Measurements from ENCODE around the gene ENOX1.
A peak's percentile ranks its signal among the peaks of the same experiment; 100 is the strongest.
"Not testable (repeated sequence)": the region's sequence is repeated elsewhere in the genome, so short reads cannot be mapped to it uniquely, and the experiment has no call there.

The ENOX1 gene

GRCh38 chr13:43426355-43426754 is 360.4 kb downstream of the ENOX1 start:
- Histone ChIP-seq H3K79me1 (ENCODE audit: low read length) (no peaks in the 10 kb centered on the region), H3K4me1 (ENCODE audit: control insufficient read depth, low read depth, low read length) (peaks cover 4% of the 10 kb centered on the region), H2AK5ac (ENCODE audit: low read length) (no peak overlapping the region), H3K23ac (ENCODE audit: low read length) (no peak overlapping the region), H3K4me3 (ENCODE audit: low read length) (no peak overlapping the region), H3K56ac (ENCODE audit: low read length) (no peak overlapping the region), H2BK5ac (ENCODE audit: low read length) (no peak overlapping the region), H3K4me2 (ENCODE audit: low read length) (no peak overlapping the region), H3K4ac (ENCODE audit: low read depth, low read length) (no peak overlapping the region), H3K27me3 (ENCODE audit: insufficient read depth, low read length, poor library complexity) (no peaks in the 10 kb centered on the region), H3K18ac (ENCODE audit: low read length) (no peak overlapping the region), H2BK15ac (replicated peaks; ENCODE audit: low read depth) (no peak overlapping the region), H2BK120ac (ENCODE audit: low read depth, low read length) (no peak overlapping the region), H3K9ac (ENCODE audit: low read length) (no peak overlapping the region), H3K79me2 (ENCODE audit: control insufficient read depth, insufficient read depth, low read length) (no peaks in the 10 kb centered on the region), H3K27ac (ENCODE audit: low read depth, low read length) (no peak overlapping the region), H3K36me3 (ENCODE audit: control insufficient read depth, insufficient read depth, low read length) (no peaks in the 10 kb centered on the region), H4K5ac (ENCODE audit: low read length) (no peak overlapping the region), H4K8ac (ENCODE audit: low read depth, low read length) (no peak overlapping the region)
- WGBS (ENCODE audit: extremely low coverage, insufficient coverage, low lambda C conversion rate), result 100% methylated on average over 1 of the region's 4 CpGs
- DNase-seq, result no peak

GRCh38 chr13:43425234-43425633 is 361.5 kb downstream of the ENOX1 start:
- Histone ChIP-seq H3K18ac (ENCODE audit: low read length) (no peak overlapping the region), H3K36me3 (ENCODE audit: control insufficient read depth, insufficient read depth, low read length) (no peaks in the 10 kb centered on the region), H2BK15ac (replicated peaks; ENCODE audit: low read depth) (no peak overlapping the region), H3K9ac (ENCODE audit: low read length) (no peak overlapping the region), H3K56ac (ENCODE audit: low read length) (no peak overlapping the region), H2AK5ac (ENCODE audit: low read length) (no peak overlapping the region), H3K4me1 (ENCODE audit: control insufficient read depth, low read depth, low read length) (peaks cover 4% of the 10 kb centered on the region), H3K79me2 (ENCODE audit: control insufficient read depth, insufficient read depth, low read length) (no peaks in the 10 kb centered on the region), H2BK120ac (ENCODE audit: low read depth, low read length) (no peak overlapping the region), H3K27ac (ENCODE audit: low read depth, low read length) (no peak overlapping the region), H2BK5ac (ENCODE audit: low read length) (no peak overlapping the region), H3K79me1 (ENCODE audit: low read length) (no peaks in the 10 kb centered on the region), H3K23ac (ENCODE audit: low read length) (no peak overlapping the region), H4K5ac (ENCODE audit: low read length) (no peak overlapping the region), H4K8ac (ENCODE audit: low read depth, low read length) (no peak overlapping the region), H3K4me3 (ENCODE audit: low read length) (no peak overlapping the region), H3K4me2 (ENCODE audit: low read length) (no peak overlapping the region), H3K4ac (ENCODE audit: low read depth, low read length) (no peak overlapping the region), H3K27me3 (ENCODE audit: insufficient read depth, low read length, poor library complexity) (no peaks in the 10 kb centered on the region)
- no CpG with 5 or more reads among the region's 1 CpG for WGBS (ENCODE audit: extremely low coverage, insufficient coverage, low lambda C conversion rate)
- DNase-seq, result peak; percentile 26

- H2BK120ac ChIP-seq (ENCODE audit: low read depth, low read length), result no peak overlapping the region
- H4K5ac ChIP-seq (ENCODE audit: low read length), result no peak overlapping the region
- H3K36me3 ChIP-seq (ENCODE audit: control insufficient read depth, insufficient read depth, low read length), result no peaks in the 10 kb centered on the region
- H3K4me1 ChIP-seq (ENCODE audit: control insufficient read depth, low read depth, low read length), result peaks cover 4% of the 10 kb centered on the region
- H4K8ac ChIP-seq (ENCODE audit: low read depth, low read length), result no peak overlapping the region
- no peak overlapping the region for H2BK15ac ChIP-seq (replicated peaks; ENCODE audit: low read depth)
- H3K27ac ChIP-seq (ENCODE audit: low read depth, low read length), result no peak overlapping the region
- H3K9ac ChIP-seq (ENCODE audit: low read length), result no peak overlapping the region
- H2BK5ac ChIP-seq (ENCODE audit: low read length), result no peak overlapping the region
- no peaks in the 10 kb centered on the region for H3K79me2 ChIP-seq (ENCODE audit: control insufficient read depth, insufficient read depth, low read length)
- H3K4ac ChIP-seq (ENCODE audit: low read depth, low read length), result no peak overlapping the region
- no CpG with 5 or more reads among the region's 3 CpGs for WGBS (ENCODE audit: extremely low coverage, insufficient coverage, low lambda C conversion rate)
- no peak overlapping the region for H3K56ac ChIP-seq (ENCODE audit: low read length)
- no peak overlapping the region for H2AK5ac ChIP-seq (ENCODE audit: low read length)
- no peak for DNase-seq
- no peak overlapping the region for H3K18ac ChIP-seq (ENCODE audit: low read length)
- no peaks in the 10 kb centered on the region for H3K27me3 ChIP-seq (ENCODE audit: insufficient read depth, low read length, poor library complexity)
- H3K4me3 ChIP-seq (ENCODE audit: low read length), result no peak overlapping the region
- no peaks in the 10 kb centered on the region for H3K79me1 ChIP-seq (ENCODE audit: low read length)
- no peak overlapping the region for H3K23ac ChIP-seq (ENCODE audit: low read length)
- no peak overlapping the region for H3K4me2 ChIP-seq (ENCODE audit: low read length)
These were observed 362.4 kb downstream of the ENOX1 start for GRCh38 chr13:43424412-43424811.

GRCh38 chr13:43422116-43422515 is 364.7 kb downstream of the ENOX1 start:
- Histone ChIP-seq H3K4ac (ENCODE audit: low read depth, low read length) (no peak overlapping the region), H3K56ac (ENCODE audit: low read length) (no peak overlapping the region), H3K4me3 (ENCODE audit: low read length) (no peak overlapping the region), H2BK5ac (ENCODE audit: low read length) (no peak overlapping the region), H3K36me3 (ENCODE audit: control insufficient read depth, insufficient read depth, low read length) (no peaks in the 10 kb centered on the region), H2BK15ac (replicated peaks; ENCODE audit: low read depth) (no peak overlapping the region), H3K4me1 (ENCODE audit: control insufficient read depth, low read depth, low read length) (peaks cover 4% of the 10 kb centered on the region), H2BK120ac (ENCODE audit: low read depth, low read length) (no peak overlapping the region), H2AK5ac (ENCODE audit: low read length) (no peak overlapping the region), H3K27ac (ENCODE audit: low read depth, low read length) (no peak overlapping the region), H3K23ac (ENCODE audit: low read length) (no peak overlapping the region), H3K9ac (ENCODE audit: low read length) (no peak overlapping the region), H4K8ac (ENCODE audit: low read depth, low read length) (no peak overlapping the region), H3K79me1 (ENCODE audit: low read length) (no peaks in the 10 kb centered on the region), H3K18ac (ENCODE audit: low read length) (no peak overlapping the region), H3K27me3 (ENCODE audit: insufficient read depth, low read length, poor library complexity) (no peaks in the 10 kb centered on the region), H4K5ac (ENCODE audit: low read length) (no peak overlapping the region), H3K4me2 (ENCODE audit: low read length) (no peak overlapping the region), H3K79me2 (ENCODE audit: control insufficient read depth, insufficient read depth, low read length) (no peaks in the 10 kb centered on the region)
- no peak for DNase-seq

GRCh38 chr13:43416842-43417241 is 369.9 kb downstream of the ENOX1 start:
- not testable (repeated sequence) for H2AK5ac ChIP-seq (ENCODE audit: low read length); H3K9ac ChIP-seq (ENCODE audit: low read length); H3K4me3 ChIP-seq (ENCODE audit: low read length); H3K4me1 ChIP-seq (ENCODE audit: control insufficient read depth, low read depth, low read length); H3K56ac ChIP-seq (ENCODE audit: low read length); H3K4ac ChIP-seq (ENCODE audit: low read depth, low read length); H2BK15ac ChIP-seq (replicated peaks; ENCODE audit: low read depth); H3K18ac ChIP-seq (ENCODE audit: low read length); H4K8ac ChIP-seq (ENCODE audit: low read depth, low read length); H3K23ac ChIP-seq (ENCODE audit: low read length); H3K27ac ChIP-seq (ENCODE audit: low read depth, low read length); H3K79me1 ChIP-seq (ENCODE audit: low read length); H3K27me3 ChIP-seq (ENCODE audit: insufficient read depth, low read length, poor library complexity); H3K4me2 ChIP-seq (ENCODE audit: low read length); H2BK5ac ChIP-seq (ENCODE audit: low read length); H4K5ac ChIP-seq (ENCODE audit: low read length); H2BK120ac ChIP-seq (ENCODE audit: low read depth, low read length); H3K79me2 ChIP-seq (ENCODE audit: control insufficient read depth, insufficient read depth, low read length); DNase-seq; H3K36me3 ChIP-seq (ENCODE audit: control insufficient read depth, insufficient read depth, low read length)
- no CpG with 5 or more reads among the region's 22 CpGs for WGBS (ENCODE audit: extremely low coverage, insufficient coverage, low lambda C conversion rate)

GRCh38 chr13:43416408-43416807 is 370.4 kb downstream of the ENOX1 start:
- no CpG with 5 or more reads among the region's 21 CpGs for WGBS (ENCODE audit: extremely low coverage, insufficient coverage, low lambda C conversion rate)
- not testable (repeated sequence) for H3K9ac ChIP-seq (ENCODE audit: low read length)

More at GRCh38 chr13:43416408-43416807, 370.4 kb downstream of the ENOX1 start:
- not testable (repeated sequence) for H4K5ac ChIP-seq (ENCODE audit: low read length); H3K27me3 ChIP-seq (ENCODE audit: insufficient read depth, low read length, poor library complexity); H3K18ac ChIP-seq (ENCODE audit: low read length); H2BK120ac ChIP-seq (ENCODE audit: low read depth, low read length); H3K27ac ChIP-seq (ENCODE audit: low read depth, low read length); H2BK15ac ChIP-seq (replicated peaks; ENCODE audit: low read depth); H3K23ac ChIP-seq (ENCODE audit: low read length); H3K4me3 ChIP-seq (ENCODE audit: low read length); H3K4ac ChIP-seq (ENCODE audit: low read depth, low read length); H2AK5ac ChIP-seq (ENCODE audit: low read length); H3K79me1 ChIP-seq (ENCODE audit: low read length); H3K4me1 ChIP-seq (ENCODE audit: control insufficient read depth, low read depth, low read length); H3K36me3 ChIP-seq (ENCODE audit: control insufficient read depth, insufficient read depth, low read length); H2BK5ac ChIP-seq (ENCODE audit: low read length); H4K8ac ChIP-seq (ENCODE audit: low read depth, low read length); H3K56ac ChIP-seq (ENCODE audit: low read length); H3K79me2 ChIP-seq (ENCODE audit: control insufficient read depth, insufficient read depth, low read length); H3K4me2 ChIP-seq (ENCODE audit: low read length); DNase-seq

Data from mesendoderm (in vitro differentiated cells).